Measurements from ENCODE around the gene APBB1.

The APBB1 gene

GRCh38 chr11:6414874-6415328, 4.0 kb downstream of the APBB1 start:
- no peak for DNase-seq
- peaks cover 6% of the 10 kb centered on the region; the same call in 1 of the 2 replicates for H3K4me1 ChIP-seq (ENCODE audit: insufficient read depth, low read length)
- ATAC-seq (ENCODE audit: insufficient read depth, low read depth) = no peak
- no peak overlapping the region for H2AFZ ChIP-seq (ENCODE audit: low read depth, low read length)
- H3K4me2 ChIP-seq (ENCODE audit: insufficient read depth, low read length) = no peak overlapping the region
- H3K9me3 ChIP-seq (ENCODE audit: insufficient read depth, low read length, severe bottlenecking) = no peaks in the 10 kb centered on the region
- peaks cover 16% of the 10 kb centered on the region for H3K27me3 ChIP-seq (ENCODE audit: insufficient read depth, low read length, poor library complexity)
- no peak overlapping the region for H3K4me3 ChIP-seq (ENCODE audit: low read depth in 1 of 2, low read length in 2 of 2)
- no peaks in the 10 kb centered on the region; the same call in 1 of the 2 replicates for H4K20me1 ChIP-seq (ENCODE audit: insufficient read depth, low read length)
- H3K79me2 ChIP-seq (ENCODE audit: insufficient read depth, low read length) = no peaks in the 10 kb centered on the region
- H3K36me3 ChIP-seq (ENCODE audit: insufficient read depth, low read length) = no peaks in the 10 kb centered on the region
- no peak for TF ChIP-seq CTCF (IDR thresholded peaks at IDR 0.05; ENCODE audit: borderline replicate concordance, extremely low read depth, low read length, poor library complexity, severe bottlenecking)
- TF ChIP-seq EZH2 (IDR thresholded peaks at IDR 0.05; ENCODE audit: borderline replicate concordance, low read depth, low read length, severe bottlenecking) = no peak
- no peak overlapping the region for H3K27ac ChIP-seq (ENCODE audit: low read length)
- no peak overlapping the region for H3K9ac ChIP-seq (ENCODE audit: low read depth, low read length)

- H3K4me3 ChIP-seq (ENCODE audit: low read depth in 1 of 2, low read length in 2 of 2) = no peak overlapping the region
- H3K9ac ChIP-seq (ENCODE audit: low read depth, low read length) = no peak overlapping the region
- H3K36me3 ChIP-seq (ENCODE audit: insufficient read depth, low read length) = no peaks in the 10 kb centered on the region
- no peaks in the 10 kb centered on the region for H4K20me1 ChIP-seq (ENCODE audit: insufficient read depth, low read length)
- H3K27me3 ChIP-seq (ENCODE audit: insufficient read depth, low read length, poor library complexity) = peaks cover 7% of the 10 kb centered on the region
- H3K27ac ChIP-seq (ENCODE audit: low read length) = no peak overlapping the region
- H3K4me2 ChIP-seq (ENCODE audit: insufficient read depth, low read length) = no peak overlapping the region
- no peaks in the 10 kb centered on the region for H3K79me2 ChIP-seq (ENCODE audit: insufficient read depth, low read length)
- H3K4me1 ChIP-seq (ENCODE audit: insufficient read depth, low read length) = no peaks in the 10 kb centered on the region
- no peak for ATAC-seq (ENCODE audit: insufficient read depth, low read depth)
- no peak overlapping the region for H2AFZ ChIP-seq (ENCODE audit: low read depth, low read length)
- no peaks in the 10 kb centered on the region for H3K9me3 ChIP-seq (ENCODE audit: insufficient read depth, low read length, severe bottlenecking)
- DNase-seq = no peak
- no peak for TF ChIP-seq CTCF (IDR thresholded peaks at IDR 0.05; ENCODE audit: borderline replicate concordance, extremely low read depth, low read length, poor library complexity, severe bottlenecking)
- TF ChIP-seq EZH2 (IDR thresholded peaks at IDR 0.05; ENCODE audit: borderline replicate concordance, low read depth, low read length, severe bottlenecking) = no peak
These were observed 5.1 kb downstream of the APBB1 start for GRCh38 chr11:6413791-6414201.

GRCh38 chr11:6411594-6412031, 7.3 kb downstream of the APBB1 start:
- no peak for DNase-seq
- no peak for TF ChIP-seq EZH2 (IDR thresholded peaks at IDR 0.05; ENCODE audit: borderline replicate concordance, low read depth, low read length, severe bottlenecking)
- no peak for TF ChIP-seq CTCF (IDR thresholded peaks at IDR 0.05; ENCODE audit: borderline replicate concordance, extremely low read depth, low read length, poor library complexity, severe bottlenecking)

More at GRCh38 chr11:6411594-6412031, 7.3 kb downstream of the APBB1 start:
- Histone ChIP-seq H3K79me2 (ENCODE audit: insufficient read depth, low read length) (no peaks in the 10 kb centered on the region), H3K9ac (ENCODE audit: low read depth, low read length) (no peak overlapping the region), H3K27ac (ENCODE audit: low read length) (no peak overlapping the region), H3K27me3 (ENCODE audit: insufficient read depth, low read length, poor library complexity) (no peaks in the 10 kb centered on the region), H3K4me3 (ENCODE audit: low read depth in 1 of 2, low read length in 2 of 2) (no peak overlapping the region), H3K36me3 (ENCODE audit: insufficient read depth, low read length) (no peaks in the 10 kb centered on the region), H3K4me2 (ENCODE audit: insufficient read depth, low read length) (no peak overlapping the region), H2AFZ (ENCODE audit: low read depth, low read length) (no peak overlapping the region), H3K9me3 (ENCODE audit: insufficient read depth, low read length, severe bottlenecking) (no peaks in the 10 kb centered on the region), H3K4me1 (ENCODE audit: insufficient read depth, low read length) (no peaks in the 10 kb centered on the region), H4K20me1 (ENCODE audit: insufficient read depth, low read length) (no peaks in the 10 kb centered on the region)
- ATAC-seq (ENCODE audit: insufficient read depth, low read depth) = no peak
